ENCODE results near the gene CABP4. TPM values are rescaled to one million over a fixed set of nuclear protein-coding genes. Genes with fewer than 3 reads are reported as not detected.

CABP4 gene
- total and polyA plus RNA-seq, 10 of the 15 experiments (the other 5 are each of a cell fraction or from before 2014, with no cell fraction given): 0.04 to 0.41 (median 0.14) TPM; not detected in 2

GRCh38 chr11:67440229-67441097 is 14.7 kb upstream of the CABP4 start:
- intact Hi-C loops (cut with micrococcal nuclease; ENCODE audit: unreplicated experiment) (no loop called here), in situ Hi-C loops (cut with MboI) (no loop called here)
- no peak for ATAC-seq
- Histone ChIP-seq H3K9ac (ENCODE audit: control insufficient read depth, insufficient read depth, low read length) (no peak overlapping the region), H3K4me2 (ENCODE audit: control insufficient read depth, insufficient read depth) (peak overlapping the region; percentile 44; the same call in 1 of the 2 replicates), H3K4me1 (ENCODE audit: control insufficient read depth, insufficient read depth, low read length) (peaks cover 30% of the 10 kb centered on the region), H3K4me3 (peak overlapping the region; percentile 26; the same call in 1 of the 2 replicates), H3K36me3 (ENCODE audit: control insufficient read depth in 2 of 2, insufficient read depth in 2 of 2, low read length in 1 of 2) (peaks cover 0 to 8% of the 10 kb centered on the region in 2 experiments; a peak in 2 of 4 replicates), H3K9me3 (replicated peaks; ENCODE audit: control insufficient read depth, insufficient read depth, low read length) (no peaks in the 10 kb centered on the region), H3K27ac (ENCODE audit: control insufficient read depth, insufficient read depth) (no peak overlapping the region), H3K27me3 (replicated peaks in 1 of 2; ENCODE audit: control insufficient read depth in 2 of 2, insufficient read depth in 2 of 2, low read length in 1 of 2) (no peaks in the 10 kb centered on the region), H3K79me2 (ENCODE audit: control insufficient read depth, insufficient read depth, low read length) (peaks cover 42% of the 10 kb centered on the region), H2AFZ (ENCODE audit: control insufficient read depth, low read depth, low read length) (no peak overlapping the region), H4K20me1 (ENCODE audit: control insufficient read depth, insufficient read depth) (no peaks in the 10 kb centered on the region)
- POLR2A ChIA-PET: interaction anchor here (1.0 to 1.6 kb wide), 4 partner anchors 11 to 44 kb away, joined by 3 to 5 read pairs (median 4); partner anchors contain the start of gene PPP1CA
- SMC1A ChIA-PET (ENCODE audit: uncharacterized antibody, unreplicated experiment): interaction anchor here (1.5 kb wide), 1 partner anchor 20 kb away, joined by 5 read pairs; no protein-coding TSS in a partner anchor
- BruUV-seq (replicated peaks): no TSS peak
- FAIRE-seq: no peak
- CTCF ChIA-PET: interaction anchor here (0.6 to 1.1 kb wide), 3 partner anchors 37 to 66 kb away, joined by 3 read pairs; partner anchors contain the start of gene TBC1D10C
- WGBS (ENCODE audit: insufficient coverage, insufficient replicate concordance, low lambda C conversion rate, missing lambda C conversion rate): 68% methylated on average over 17 of the region's 17 CpGs
- RAD21 ChIA-PET (ENCODE audit: unreplicated experiment): interaction anchor here (0.6 to 7.2 kb wide), 5 partner anchors 24 to 87 kb away, joined by 3 to 112 read pairs (median 32); partner anchors contain the start of genes AIP, POLD4, PPP1CA and TBC1D10C
- DNase-seq (ENCODE audit: low read depth, low spot score): no peak
- TF ChIP-seq EZH2 (IDR thresholded peaks at IDR 0.05; ENCODE audit: borderline replicate concordance, control insufficient read depth, low read depth, low read length) (no peak), IKZF2 (IDR thresholded peaks at IDR 0.05) (no peak), MEF2B (IDR thresholded peaks at IDR 0.05; ENCODE audit: partially characterized antibody, poor library complexity, severe bottlenecking) (no peak), NFXL1 (IDR thresholded peaks at IDR 0.05; ENCODE audit: borderline replicate concordance) (no peak), SMAD5 (IDR thresholded peaks at IDR 0.05; ENCODE audit: low read depth) (no peak), HSF1 (IDR thresholded peaks at IDR 0.05; ENCODE audit: low read depth, low read length) (no peak), ZBTB4 (CRISPR knock-in tag; IDR thresholded peaks at IDR 0.05) (no peak), CREB1 (IDR thresholded peaks at IDR 0.05; ENCODE audit: low read depth) (no peak), TCF12 (IDR thresholded peaks at IDR 0.05; ENCODE audit: low read depth, low read length) (no peak), SP1 (IDR thresholded peaks at IDR 0.05; ENCODE audit: low read depth, low read length) (no peak), HCFC1 (IDR thresholded peaks at IDR 0.05; ENCODE audit: low read length) (no peak), YY1 (IDR thresholded peaks at IDR 0.05; ENCODE audit: low read depth, low read length) (no peak), ZNF592 (IDR thresholded peaks at IDR 0.05) (no peak)

All from GM12878 (cell line).